C4-2B (cell line): ENCODE results near the gene UBE2I.

Experiments
- H3K27ac ChIP-seq: fragments of 450-650 bp; 2 replicates; pipeline ENCODE4 v1.5.1; 2017
- CTCF ChIP-seq: fragments of 450-650 bp; conservative IDR thresholded peaks from 2 replicates; pipeline ENCODE4 v1.5.1; 2017; ENCODE audit warnings: mild to moderate bottlenecking
- ZFX ChIP-seq: fragments of 450-650 bp; IDR thresholded peaks from 2 replicates; pipeline ENCODE4 v1.6.1; 2017

UBE2I gene

DNA sequence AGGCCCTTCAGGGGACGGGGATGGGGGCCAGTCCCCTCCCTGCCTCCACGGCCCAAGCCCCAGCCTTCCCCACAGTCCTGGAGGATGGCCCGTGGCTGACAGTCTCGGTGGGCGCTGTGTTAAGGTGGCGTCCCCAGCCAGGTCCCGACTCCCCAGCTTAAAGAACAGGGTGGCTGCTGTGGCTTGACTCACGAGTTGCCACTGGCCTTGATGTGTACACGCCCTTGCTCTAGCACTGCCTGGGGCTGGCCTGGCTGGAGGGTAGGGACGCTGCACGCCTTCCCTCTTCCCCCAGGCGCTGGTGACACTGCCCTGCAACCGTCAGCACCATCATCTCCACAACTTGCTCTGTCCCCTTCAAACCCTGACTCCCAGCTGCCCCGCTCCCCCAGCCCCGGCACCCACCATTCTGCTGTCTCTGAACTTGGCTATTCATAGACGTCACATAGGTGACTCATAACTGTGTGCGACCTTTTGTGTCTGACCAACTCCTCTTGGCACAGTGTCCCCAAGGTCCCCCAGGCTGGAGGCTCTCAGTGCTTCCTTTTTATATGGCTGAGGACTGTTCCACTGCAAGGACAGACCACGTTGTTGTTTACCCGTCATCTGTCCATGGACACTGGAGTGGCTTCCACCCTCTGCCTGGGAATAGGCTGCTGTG lies 48.6 kb downstream of the UBE2I start:
- no peak overlapping the region for H3K27ac ChIP-seq
- TF ChIP-seq CTCF: no peak
- no peak for TF ChIP-seq ZFX

DNA sequence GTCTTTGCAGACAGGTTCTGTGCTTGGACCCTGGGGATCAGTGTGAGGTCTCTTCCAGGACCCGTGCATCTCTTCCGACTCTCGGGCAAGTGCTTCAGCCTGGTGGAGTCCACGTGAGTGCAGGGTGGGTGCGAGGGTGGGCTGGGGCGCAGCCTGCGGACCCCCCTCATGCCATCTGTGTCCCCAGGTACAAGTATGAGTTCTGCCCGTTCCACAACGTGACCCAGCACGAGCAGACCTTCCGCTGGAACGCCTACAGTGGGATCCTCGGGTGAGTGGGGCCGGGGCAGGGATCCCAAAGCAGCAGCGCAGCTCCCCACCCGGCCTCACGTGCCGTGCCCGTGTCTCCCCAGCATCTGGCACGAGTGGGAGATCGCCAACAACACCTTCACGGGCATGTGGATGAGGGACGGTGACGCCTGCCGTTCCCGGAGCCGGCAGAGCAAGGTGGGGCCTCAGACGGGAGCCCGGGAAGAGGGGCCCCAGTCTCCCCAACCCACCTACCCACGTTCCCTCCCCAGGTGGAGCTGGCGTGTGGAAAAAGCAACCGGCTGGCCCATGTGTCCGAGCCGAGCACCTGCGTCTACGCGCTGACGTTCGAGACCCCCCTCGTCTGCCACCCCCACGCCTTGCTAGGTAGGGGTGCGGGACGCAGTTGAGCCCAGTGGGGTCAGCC lies 52.4 kb downstream of the UBE2I start:
- no peak for TF ChIP-seq CTCF
- no peak for TF ChIP-seq ZFX
- H3K27ac ChIP-seq: no peak overlapping the region

GRCh38 chr16:1362807-1363206 lies 53.4 kb downstream of the UBE2I start:
- TF ChIP-seq ZFX: no peak
- TF ChIP-seq CTCF: no peak
- H3K27ac ChIP-seq: no peak overlapping the region

DNA sequence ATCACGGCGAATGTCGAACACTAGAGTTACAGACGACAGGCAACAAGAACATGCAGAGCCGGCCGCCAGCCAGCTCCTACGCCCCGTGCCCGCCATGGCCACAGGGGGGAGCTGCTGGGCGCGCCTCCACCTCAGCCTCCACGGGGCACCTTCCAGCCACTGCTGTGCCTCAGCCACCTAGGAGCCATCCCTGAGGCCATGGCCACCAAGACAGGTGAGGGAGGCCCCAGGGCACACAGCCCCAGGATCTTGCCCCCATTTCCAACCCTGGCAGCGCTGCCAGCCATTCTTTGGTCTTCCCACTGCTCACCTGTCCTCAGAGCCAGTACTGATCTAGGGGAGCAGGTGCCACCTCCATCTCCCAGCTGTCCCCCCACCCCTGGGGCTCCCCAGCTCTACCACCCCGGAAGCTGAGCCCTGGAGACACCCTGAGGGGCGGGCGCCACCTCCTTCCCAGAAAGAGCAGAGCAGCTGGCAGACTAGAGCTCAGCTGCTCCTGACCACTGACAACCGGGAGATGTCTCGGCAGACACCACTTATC lies 54.1 kb downstream of the UBE2I start:
- TF ChIP-seq CTCF: peak; percentile 92
- TF ChIP-seq ZFX: no peak
- H3K27ac ChIP-seq: no peak overlapping the region

DNA sequence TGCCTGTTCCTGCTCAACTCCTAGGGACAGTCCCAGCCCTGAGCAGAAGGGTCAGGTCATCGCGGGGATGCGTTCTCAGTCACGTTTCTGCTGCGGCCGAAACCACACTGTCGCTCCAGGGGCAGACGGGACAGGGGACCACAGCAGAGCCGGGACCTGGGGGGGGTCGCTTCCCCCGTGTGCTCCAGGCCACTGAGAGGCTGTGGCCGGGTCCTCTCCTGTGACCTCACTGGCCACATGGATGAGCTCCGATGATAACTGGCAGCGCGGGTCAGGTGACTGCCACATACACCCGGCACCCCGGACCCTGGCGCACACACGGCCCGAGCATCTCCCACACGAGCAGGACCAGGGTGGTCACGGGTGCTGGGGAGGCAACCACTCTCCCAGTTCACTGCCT lies 55.1 kb downstream of the UBE2I start:
- H3K27ac ChIP-seq: no peak overlapping the region
- TF ChIP-seq CTCF (no peak), ZFX (no peak)

DNA sequence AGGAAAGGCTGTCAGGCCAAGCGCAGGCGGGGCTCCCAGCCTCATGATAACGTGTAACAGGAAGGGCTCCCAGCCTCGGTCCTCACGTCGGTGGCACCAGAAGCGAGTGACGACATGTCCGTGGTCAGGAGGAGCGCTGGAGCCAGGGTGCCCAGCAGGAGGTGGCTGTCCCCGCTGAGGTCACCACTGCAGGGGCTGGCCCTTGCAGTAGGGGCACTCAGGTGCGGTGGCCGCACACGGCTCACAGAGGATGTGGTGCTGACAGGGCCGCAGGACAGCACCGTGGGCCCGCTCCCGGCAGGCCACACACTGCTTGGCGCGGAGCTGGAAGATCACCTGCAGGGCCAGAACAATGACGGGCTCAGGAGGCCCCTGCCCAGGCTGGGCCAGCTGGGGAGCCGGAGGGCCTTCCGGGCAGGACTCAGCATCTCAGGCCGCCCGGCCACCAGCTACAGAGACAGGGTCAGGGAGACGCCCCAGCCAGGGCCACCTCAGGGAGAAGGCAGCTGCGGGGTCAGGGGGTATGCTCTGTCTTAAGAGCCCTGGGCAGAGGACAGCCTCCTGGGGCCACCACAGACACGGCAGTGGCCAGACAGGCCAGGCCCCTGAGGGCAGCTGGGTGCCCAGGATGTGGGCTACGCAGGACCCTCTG lies 56.8 kb downstream of the UBE2I start:
- H3K27ac ChIP-seq: peak overlapping the region; percentile 73; the same call in 1 of the 2 replicates
- TF ChIP-seq CTCF (no peak), ZFX (no peak)
